Activated gamma-delta T cell treated with Interleukin-2 at 50 U/mL for 16 hours (primary cell): Measurements from ENCODE around the gene C10orf67.

Experiments used
- DNase-seq: peaks from one replicate; pipeline ENCODE4 v3.0.0-alpha.2; 2020

The C10orf67 gene

DNA sequence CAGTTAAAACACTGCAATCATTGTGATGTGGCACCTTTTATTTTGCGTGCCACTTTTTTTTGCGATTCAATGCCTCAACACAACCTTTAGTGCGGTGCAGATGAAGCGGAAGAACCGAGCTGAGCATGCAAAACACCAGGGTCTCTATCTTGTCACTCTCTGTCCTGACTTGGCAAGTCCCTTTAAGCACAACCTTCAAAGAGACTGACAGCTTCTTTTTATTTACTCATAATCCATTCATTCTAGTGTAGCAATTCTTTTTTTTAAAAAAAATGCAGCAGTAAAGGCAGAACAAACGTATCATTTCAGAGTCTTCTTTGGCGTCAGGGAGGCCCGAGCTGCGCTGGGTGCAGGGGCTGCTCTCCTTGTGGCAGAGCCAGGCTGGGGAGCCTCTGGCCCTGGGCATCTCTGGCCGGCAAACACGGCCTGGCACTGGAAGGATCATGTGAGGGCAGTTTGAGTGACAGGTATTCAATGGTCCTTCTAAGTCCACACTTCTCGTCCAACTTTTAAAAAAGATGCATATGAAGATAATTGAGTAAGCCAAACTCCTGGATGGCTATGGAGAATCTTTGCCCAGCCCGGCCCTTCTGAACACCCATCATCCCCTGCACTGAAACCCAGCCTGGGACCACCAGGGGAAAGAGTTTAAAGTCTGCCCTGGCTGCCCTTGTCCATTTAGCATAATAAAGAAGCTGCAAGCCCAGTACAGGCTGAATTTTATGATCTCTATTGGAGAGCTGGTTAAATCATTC lies 148.6 kb downstream of the C10orf67 start:
- DNase-seq = no peak

DNA sequence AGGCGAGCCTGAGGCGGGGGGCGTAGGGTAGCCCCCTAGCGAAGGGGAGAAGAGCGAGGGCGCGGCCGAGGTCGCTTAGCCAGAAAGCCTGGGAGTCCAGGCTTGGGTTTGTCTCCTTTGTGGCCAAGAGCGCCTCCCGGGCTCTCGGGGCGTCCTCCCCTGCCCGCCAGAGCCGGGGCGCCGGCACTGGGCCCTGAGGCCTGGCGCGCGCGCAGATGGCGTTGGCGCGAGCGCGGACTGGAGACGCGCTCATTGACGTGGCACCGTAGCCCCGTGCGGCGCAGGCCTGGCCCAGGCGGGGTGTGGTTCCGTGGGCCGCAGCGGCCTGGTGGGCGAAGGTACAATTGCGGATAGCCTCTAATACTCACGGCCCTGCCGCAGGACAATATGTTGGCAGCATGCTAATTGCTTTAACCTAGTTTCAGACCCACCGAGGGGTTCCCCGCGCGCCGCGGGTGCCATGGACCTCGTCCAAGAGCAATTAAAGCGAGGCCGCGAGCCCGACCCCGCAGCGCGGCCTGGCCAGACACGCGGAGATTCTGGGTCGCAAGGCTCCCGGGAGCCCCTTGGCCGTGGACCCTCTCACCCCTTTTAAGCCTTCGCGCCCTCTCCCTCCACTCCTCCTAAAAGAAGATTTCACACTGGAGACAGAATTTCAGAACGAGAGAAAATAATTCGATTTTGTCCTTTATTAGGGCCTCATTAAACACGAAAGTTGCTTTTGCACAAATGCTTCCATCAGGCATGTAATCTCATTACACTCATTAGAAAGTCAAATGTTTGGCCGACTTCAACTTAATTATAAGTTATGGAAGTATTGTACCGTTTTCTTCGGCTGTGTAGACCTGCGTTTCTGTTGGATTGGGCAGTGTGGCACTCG lies 149.4 kb downstream of the C10orf67 start:
- no peak for DNase-seq

DNA sequence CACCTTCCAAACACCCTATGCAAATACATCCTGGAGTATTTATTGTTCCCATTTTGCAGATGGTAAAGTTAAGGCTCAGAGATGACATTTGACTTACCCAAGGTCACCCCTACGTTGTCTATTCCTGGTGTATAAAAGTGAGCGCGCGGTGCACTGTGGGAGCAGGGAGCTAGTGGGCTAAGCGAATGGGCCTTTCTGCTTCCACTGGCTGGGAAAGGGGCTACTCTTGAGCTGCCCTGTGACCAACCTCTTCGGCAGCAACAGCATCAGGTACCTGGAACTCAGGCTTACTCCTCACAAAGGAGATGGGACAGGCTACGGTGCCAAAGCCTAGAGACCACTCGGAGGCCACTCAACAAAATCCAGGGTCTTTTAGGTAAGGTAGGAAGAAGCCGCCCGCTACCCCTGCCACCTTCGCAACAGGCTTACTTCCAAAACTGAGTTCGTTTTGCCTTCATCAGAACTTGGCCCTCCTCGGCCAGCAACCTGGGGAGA lies 150.1 kb downstream of the C10orf67 start:
- no peak for DNase-seq

DNA sequence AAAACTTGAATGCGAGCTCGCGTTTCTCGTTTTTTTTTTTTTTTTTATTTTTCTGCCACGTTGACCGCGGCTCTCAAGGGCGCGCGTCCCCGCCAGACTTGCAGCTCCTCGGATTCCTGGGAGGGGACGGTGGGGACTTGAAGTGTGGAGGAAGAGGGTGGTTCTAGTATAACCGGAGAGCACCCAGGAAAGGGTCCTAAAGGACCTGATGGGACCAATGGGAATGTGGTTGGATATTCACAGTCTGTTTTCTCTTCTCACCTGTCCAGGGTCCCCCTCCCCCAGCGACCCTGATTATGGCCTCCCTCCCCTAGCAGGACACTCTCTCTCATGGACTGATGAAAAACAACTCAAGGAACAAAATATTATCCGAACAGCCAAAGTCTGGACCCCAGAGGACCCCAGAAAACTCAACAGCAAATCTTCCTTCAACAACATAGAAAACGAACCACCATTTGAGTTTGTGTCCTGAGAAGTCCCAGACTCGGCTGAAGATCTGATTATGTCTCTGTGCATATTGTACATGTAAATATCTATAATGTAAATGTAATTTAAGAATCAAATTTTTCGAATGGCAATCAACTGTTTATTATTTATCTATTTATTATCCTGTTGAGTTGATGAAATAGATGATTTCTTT lies 151.0 kb downstream of the C10orf67 start:
- DNase-seq = no peak

DNA sequence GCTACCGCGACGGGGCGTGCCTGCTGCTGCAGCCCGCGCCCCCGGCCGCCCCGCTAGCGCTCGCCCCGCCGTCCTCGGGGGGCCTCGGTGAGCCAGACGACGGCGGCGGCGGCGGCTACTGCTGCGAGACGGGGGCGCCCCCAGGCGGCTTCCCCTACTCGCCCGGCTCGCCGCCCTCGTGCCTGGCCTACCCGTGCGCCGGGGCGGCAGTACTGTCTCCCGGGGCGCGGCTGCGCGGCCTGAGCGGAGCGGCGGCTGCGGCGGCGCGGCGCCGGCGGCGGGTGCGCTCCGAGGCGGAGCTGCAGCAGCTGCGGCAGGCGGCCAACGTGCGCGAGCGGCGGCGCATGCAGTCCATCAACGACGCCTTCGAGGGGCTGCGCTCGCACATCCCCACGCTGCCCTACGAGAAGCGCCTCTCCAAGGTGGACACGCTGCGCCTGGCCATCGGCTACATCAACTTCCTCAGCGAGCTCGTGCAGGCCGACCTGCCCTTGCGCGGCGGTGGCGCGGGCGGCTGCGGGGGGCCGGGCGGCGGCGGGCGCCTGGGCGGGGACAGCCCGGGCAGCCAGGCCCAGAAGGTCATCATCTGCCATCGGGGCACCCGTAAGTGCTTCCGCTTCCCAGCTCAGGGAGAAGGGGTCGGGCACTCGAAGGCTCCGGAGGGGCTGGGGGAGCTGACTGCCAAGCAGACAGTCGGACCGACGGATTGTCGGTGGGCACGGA lies 151.7 kb downstream of the C10orf67 start:
- no peak for DNase-seq

DNA sequence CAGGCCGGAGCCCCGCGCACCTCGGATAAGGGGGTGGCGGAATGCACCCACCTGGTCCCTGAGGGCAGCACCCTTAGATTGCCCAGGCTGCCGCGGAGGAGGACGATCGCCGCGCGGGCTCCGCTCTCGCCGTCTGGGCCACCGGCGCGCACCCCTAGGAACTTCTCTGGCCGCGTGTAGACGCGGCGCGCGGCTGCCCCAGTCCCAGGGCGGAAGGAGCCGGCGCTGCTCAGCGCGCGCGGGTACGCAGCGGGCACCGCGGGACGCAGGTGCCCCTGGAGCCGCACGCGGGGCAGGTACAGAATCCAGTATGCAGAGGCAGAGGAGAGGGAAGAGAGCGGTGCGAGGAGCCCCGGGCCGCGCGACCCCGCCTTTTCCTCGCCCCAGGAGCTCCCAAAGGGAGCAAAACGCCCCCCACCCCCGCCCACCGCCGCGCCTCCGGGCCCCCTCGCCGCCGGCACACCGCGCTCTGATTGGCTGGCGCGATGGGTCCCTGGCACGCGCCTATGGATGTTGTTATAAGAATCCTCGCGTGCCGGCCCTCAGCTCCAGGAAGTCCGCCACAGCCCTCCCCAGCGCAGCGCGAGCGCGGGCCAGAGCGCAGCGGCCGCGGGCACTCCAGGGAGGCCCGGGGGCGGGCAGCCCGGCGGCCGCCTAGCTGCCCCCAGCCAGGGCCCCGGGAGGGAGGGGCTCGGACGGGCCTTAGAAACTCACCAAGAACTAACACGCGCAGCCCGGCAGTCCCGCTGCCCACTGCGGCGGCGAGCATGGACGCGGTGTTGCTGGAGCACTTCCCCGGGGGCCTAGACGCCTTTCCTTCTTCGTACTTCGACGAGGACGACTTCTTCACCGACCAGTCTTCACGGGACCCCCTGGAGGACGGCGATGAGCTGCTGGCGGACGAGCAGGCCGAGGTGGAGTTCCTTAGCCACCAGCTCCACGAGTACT lies 152.6 kb downstream of the C10orf67 start, which contains the start of gene PTF1A:
PTF1A (plus strand) TSS at position 549 of the 948 bp plus-strand sequence; CDS start at position 768, 219 bp downstream.
- DNase-seq = no peak

DNA sequence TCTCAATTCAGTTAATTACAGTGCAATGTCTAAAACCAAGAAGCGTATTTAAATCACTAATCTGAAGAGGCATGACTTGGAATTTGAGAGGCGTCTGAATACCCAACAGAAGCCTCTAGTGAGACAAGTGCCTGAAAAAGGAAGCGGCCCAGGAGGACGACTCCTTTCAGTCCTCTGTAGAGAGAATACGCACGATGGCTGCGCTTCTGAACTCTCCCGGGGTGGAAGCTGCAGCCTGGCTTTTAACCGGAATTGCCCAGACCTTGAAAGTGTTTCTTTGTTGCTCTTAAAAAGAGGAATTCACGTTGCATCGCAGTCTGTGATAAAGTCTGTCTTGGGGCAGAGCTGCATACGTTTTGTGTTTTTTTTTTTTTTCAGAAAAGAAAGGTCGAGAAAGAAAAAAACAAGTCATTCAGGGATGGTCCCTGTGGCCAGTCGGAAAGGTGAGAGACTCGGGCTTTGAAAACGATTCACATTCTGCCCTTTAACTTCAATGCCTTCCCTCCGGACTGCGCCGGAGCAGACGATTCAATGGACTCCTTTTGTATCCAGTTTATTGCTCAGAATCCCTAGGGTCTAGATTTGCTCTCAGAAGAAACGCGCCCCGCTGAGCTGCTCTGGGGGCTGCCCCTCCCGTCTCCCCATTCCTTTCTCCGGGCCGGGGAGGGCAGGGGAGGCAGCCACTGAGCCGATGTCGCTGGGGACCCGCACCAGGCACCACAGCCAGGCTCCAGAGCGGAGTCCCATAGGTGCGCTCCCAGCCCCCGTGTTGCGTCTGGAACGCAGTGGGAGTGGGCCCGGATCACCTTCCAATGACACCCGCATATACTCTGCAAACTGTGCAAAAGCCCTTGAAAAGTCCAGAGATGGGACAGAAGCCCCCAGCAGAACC lies 153.5 kb downstream of the C10orf67 start:
- DNase-seq = no peak

DNA sequence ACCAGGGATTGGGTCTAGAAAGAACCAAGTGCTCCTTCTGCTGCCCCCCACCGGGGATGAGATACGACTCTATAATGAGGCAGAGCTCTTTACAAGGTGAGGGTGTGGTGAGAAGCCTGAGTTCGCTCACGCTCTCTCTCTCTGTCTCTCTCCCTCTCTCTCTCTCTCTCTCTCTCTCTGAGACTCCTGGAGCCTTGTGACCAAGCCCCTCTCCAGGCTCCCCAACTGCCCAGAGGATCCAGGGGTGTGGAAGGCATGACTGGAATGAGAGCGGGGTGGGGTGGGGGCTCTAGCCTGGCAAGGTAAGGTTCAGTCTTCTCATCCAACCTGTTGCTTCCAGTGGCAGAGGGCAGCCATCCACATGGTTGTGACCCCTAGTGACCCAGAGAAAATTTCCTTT lies 155.6 kb downstream of the C10orf67 start:
- DNase-seq = no peak

DNA sequence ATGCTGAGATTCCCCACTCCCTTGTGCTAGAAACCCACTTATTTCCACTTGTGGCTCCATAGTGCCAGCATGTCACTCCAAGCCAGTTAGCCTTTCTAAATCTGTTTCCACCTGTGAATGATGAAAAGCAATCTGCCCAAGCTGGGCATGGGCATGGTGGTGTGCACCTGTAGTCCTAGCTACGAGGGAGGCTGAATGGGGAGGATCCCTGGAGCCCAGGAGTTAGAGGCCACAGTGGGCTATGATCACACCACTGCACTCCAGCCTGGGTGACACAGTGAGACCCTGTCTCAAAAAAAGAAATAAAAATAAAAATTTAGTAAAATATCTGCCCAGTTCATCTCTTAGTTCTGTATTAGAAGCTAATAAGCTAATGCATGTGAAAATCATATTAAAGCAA lies 157.4 kb downstream of the C10orf67 start:
- DNase-seq = no peak

DNA sequence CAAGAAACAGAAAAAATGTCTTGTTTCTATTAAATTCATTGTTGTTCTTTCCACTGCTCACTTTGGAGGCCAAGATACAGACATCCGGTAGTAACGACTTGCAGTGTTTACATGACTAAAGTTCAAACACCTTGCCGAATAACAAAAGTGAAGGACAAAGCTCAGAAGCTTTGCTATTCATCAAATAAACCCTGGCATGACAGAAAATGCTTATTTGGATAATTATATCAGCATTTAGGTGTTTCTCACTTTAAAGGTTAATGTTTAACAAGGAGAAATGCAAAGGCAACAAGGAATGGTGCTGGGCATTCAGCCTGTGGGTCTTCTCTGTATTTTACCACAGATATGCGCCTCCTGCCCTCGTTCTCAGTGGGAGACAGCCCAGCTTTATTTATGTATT lies 157.9 kb downstream of the C10orf67 start:
- DNase-seq = no peak

DNA sequence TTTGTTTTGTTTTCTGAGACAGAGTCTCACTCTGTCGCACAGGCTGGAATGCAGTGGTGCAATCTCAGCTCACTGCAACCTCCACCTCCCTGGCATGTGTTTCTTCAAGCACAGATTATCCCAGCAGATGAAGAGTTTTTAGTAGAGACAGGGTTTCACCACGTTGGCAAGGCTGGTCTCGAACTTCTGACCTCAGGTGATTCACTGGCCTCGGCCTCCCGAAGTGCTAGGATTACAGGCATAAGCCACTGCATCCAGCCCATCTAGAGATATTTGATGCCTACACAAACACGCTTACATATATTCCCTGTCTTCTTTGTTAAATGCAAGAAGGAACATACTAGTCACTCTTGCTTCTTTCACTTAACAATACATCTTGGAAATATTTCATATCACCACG lies 158.4 kb downstream of the C10orf67 start:
- DNase-seq = no peak

DNA sequence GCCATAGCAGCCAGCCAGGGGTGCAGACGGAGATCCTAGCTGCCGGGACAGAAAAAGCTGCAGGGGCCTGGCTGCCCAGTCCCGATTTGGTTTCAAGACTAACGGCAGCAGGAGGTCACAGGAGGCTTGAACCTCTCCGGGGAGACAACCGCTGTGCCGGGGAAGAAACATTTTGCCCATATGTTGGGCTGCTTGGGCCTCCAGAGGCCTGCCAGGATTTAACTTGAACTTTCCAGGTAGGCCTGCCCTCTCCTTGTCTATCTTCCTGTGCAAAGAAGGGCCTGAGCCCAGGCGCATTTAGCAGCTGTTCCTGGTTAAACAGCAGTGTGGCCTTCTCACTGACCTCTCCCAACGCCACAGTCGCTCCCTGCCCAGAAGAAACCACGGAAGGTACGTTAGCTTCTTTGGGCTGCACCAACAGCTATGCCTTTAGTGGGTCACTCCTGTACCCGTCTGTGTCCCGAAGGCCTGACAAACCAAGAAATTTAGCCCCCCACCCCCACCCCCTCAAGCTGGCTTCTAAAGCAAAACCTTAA lies 169.6 kb downstream of the C10orf67 start:
- no peak for DNase-seq

DNA sequence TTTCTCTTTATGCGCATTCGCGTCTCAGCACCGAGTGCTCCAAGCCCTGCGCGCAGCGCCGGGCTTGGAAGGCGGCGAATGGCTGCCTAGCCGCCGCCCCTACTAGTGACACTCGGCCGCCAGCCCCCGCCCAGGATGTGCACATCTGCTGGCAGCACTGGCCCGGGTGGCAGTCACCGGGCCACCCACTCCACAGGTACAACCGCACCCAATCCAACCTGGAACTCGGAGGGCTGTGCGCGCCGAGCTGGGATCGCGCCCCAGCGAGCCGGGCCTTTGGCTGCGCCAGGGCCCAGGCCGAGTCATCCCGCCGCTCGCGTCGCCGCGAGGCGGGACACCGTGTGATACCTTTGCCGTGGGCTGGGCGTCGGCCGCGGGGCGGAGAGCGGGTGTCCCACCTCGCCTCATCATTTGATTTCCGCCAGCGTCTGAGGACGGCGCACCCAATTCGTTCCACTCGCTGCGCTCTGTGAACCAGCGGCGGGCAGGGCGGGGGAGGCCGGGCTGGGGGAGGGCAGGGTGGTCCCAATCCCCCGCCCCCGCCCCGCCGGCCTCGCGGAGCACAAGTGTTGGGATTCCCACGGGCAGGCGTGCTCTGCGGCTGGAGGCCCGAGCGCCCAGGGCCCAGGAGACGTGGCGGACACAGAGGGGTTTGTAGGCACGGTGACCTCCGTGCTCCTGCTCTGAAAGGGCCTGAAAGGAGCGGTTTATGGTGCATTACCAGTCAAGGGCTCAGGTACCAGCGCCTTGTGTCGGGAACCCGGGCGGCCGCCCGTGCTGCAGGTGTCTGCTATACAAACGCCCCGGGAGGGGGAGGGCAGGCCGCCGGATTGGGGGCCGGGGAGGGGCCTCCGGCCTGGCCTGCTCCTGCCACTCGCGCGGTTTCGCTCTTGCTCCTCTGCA lies 170.3 kb downstream of the C10orf67 start:
- DNase-seq = no peak

DNA sequence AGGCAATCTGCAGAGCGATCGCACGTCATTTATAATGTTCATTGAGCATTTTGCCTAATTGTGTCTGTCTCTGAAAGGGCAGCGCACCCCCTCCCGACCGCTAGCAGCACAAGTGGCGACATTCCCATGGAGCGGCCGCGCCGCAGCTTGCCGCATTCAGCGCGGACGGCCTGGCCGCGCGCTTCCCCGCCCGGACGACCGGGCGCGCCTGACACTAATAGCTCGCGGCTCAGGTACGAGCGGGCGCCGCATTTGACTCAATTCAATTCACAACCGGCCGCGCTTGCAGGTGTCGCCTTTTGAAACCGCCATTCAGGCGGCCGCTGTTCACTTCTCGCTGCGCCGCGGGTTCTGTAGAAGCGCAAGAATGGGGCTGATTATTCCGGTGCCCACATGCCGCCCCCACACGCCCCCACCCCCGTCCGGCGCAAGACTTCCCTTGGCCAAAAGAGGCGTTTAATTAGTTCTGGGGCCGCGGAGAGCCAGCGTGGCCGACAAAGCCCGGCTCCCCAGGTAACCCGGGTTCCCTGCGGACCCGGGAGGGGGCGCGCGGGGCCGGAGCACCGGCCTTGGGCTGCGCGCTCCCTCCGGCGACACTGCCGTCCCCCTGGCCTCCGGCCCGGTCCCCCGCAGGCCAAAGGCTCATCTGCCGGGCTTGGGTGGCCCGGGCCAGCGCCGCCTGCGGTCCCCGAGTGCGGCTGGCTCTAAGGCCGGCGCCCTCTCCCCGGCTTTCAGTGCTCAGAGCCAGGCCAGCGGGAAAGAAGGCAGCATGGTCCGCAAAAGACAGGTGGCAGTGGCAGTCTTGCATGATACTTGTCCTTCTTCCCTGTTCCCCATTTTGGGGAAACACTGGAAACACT lies 171.2 kb downstream of the C10orf67 start:
- no peak for DNase-seq

DNA sequence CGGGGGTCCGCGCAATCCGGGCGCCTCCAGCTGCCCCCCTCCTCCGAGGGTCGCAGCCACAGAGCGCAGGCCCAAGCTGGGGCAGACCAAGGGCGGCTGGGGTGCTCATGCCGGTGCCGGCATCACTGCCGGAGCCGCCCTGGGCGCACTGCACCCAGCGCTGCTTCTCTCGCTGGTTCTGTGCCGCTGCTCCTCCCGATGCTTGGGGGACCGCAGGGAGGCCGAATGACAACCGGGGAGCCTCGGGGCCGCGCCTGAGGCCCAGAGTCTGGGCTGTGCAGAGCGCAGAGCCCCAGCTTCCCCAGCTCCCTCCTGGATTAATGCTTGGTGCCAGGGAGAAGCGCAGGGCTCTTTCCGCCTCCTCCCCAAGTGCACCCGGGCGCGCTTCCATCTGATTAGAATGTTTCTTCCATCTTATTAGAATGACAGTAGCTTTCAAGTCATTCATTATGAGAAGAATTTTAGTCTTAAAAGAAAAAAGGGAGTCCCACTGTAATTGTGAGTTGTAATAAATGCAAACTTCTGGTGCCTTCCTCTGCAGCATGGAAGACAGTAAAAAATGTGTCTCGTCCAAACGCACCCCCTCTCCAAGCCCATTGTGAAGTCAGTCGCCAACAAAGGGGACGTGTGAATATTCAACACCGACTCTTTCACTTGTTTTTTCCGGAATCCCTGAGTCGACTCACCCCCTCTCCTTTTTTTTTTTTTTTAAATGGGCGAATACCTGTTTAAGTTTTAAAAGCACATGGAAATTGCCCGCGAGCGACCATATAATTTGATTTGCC lies 172.0 kb downstream of the C10orf67 start:
- no peak for DNase-seq

DNA sequence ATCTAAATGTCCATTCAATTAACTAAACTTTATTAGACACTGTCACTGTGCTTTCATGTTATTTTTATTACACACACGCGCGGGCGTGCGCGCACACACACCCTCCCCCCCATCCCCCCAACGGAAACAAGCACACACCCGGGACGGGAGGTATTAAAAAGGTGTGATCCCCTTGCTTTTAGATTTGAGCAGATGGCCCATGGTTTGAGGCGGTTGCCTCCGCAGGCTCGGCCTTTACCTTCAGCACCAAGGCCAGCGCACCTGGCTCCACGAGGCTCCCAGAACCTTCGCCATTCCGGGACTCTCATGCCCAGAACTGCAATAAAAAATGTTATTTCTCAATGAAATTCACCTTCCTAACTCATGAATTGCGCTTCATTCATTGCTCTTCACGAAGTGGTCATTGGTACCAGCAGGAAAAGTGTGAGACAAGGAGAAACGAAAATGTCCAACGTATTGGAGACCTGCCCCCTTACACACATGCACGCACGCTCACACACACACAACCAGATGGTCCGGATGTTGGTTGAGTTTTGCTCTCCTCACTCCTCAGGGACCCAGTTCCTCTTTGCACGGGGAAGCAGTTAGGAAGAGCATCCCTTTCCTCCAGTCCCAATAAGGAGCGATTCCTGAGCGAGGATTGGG lies 173.2 kb downstream of the C10orf67 start:
- no peak for DNase-seq

DNA sequence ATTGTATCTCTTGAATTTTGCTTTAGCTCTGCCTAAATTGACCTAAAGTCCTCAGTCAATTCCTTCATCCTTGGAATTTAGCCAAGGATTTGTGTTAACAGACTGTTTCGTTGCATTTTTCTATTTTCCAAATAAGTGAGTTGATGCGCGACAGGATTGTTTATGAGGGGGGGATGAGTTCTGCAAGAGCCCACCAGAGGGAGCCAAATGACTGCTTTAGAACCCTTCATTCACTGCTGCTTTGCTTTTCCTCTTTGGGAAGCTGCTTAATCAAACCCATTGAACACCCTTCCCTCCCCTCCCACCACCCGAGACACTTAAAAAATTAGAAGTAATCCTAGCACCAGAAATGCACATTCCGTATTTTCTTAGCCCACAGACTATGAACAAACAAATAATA lies 186.2 kb downstream of the C10orf67 start:
- peak; percentile 12 for DNase-seq
